IPS-18a (cell line): Measurements from ENCODE around the gene LRRC14B.

Source experiments
- H3K27ac ChIP-seq: one replicate; pipeline ENCODE4 v1.5.1; 2013; ENCODE audit warnings: low read length
- H3K27me3 ChIP-seq: one replicate; pipeline ENCODE4 v1.6.1; 2013; ENCODE audit warnings: mild to moderate bottlenecking, low read length; ENCODE audit not compliant: control insufficient read depth, insufficient read depth
- H3K36me3 ChIP-seq: one replicate; pipeline ENCODE4 v1.6.1; 2013; ENCODE audit warnings: low read depth, low read length; ENCODE audit not compliant: control insufficient read depth
- H3K4me1 ChIP-seq: one replicate; pipeline ENCODE4 v1.6.1; 2013; ENCODE audit warnings: low read depth, low read length; ENCODE audit not compliant: control insufficient read depth
- H3K4me3 ChIP-seq: one replicate; pipeline ENCODE4 v1.5.1; 2013; ENCODE audit warnings: low read length
- H3K9ac ChIP-seq: one replicate; pipeline ENCODE4 v1.6.1; 2013; ENCODE audit warnings: mild to moderate bottlenecking, low read length, moderate library complexity
- H3K9me3 ChIP-seq: one replicate; pipeline ENCODE4 v1.6.1; 2013; ENCODE audit warnings: low read depth, low read length; ENCODE audit not compliant: control insufficient read depth

The LRRC14B gene

GRCh38 chr5:191036-191948 is at the start of gene LRRC14B:
LRRC14B (plus strand) TSS chr5:191495; CDS start chr5:191539, 44 bp downstream.
- Histone ChIP-seq H3K27ac (no peak within 1 kb of the TSS), H3K27me3 (no peaks in the 10 kb centered on the region)

GRCh38 chr5:141761-142160 is 49.5 kb upstream of the LRRC14B start:
- no peaks in the 10 kb centered on the region for H3K27me3 ChIP-seq
- no peaks in the 10 kb centered on the region for H3K9me3 ChIP-seq
- H3K9ac ChIP-seq: no peak overlapping the region
- peaks cover 26% of the 10 kb centered on the region for H3K36me3 ChIP-seq
- H3K27ac ChIP-seq: no peak overlapping the region
- peaks cover 3% of the 10 kb centered on the region for H3K4me1 ChIP-seq
- no peak overlapping the region for H3K4me3 ChIP-seq

More at GRCh38 chr5:191036-191948, at the start of gene LRRC14B:
- no peaks in the 10 kb centered on the region for H3K9me3 ChIP-seq
- H3K36me3 ChIP-seq: no peaks in the 10 kb centered on the region
- H3K4me3 ChIP-seq: no peak within 1 kb of the TSS
- no peaks in the 10 kb centered on the region for H3K4me1 ChIP-seq
- no peak within 1 kb of the TSS for H3K9ac ChIP-seq

GRCh38 chr5:142246-142810 is 49.0 kb upstream of the LRRC14B start:
- no peak overlapping the region for H3K9ac ChIP-seq
- peaks cover 3% of the 10 kb centered on the region for H3K4me1 ChIP-seq
- H3K27me3 ChIP-seq: no peaks in the 10 kb centered on the region
- peaks cover 31% of the 10 kb centered on the region for H3K36me3 ChIP-seq
- H3K9me3 ChIP-seq: no peaks in the 10 kb centered on the region
- H3K27ac ChIP-seq: no peak overlapping the region
- H3K4me3 ChIP-seq: no peak overlapping the region

- H3K9me3 ChIP-seq: no peaks in the 10 kb centered on the region
- no peak overlapping the region for H3K27ac ChIP-seq
- no peak overlapping the region for H3K9ac ChIP-seq
- H3K27me3 ChIP-seq: no peaks in the 10 kb centered on the region
- H3K36me3 ChIP-seq: peaks cover 34% of the 10 kb centered on the region
- peaks cover 3% of the 10 kb centered on the region for H3K4me1 ChIP-seq
- no peak overlapping the region for H3K4me3 ChIP-seq
These were observed 48.3 kb upstream of the LRRC14B start for GRCh38 chr5:143041-143440.

- H3K9ac ChIP-seq: no peak overlapping the region
- H3K27me3 ChIP-seq: no peaks in the 10 kb centered on the region
- peaks cover 31% of the 10 kb centered on the region for H3K36me3 ChIP-seq
These were observed 46.4 kb upstream of the LRRC14B start for GRCh38 chr5:144941-145340.

DNA sequence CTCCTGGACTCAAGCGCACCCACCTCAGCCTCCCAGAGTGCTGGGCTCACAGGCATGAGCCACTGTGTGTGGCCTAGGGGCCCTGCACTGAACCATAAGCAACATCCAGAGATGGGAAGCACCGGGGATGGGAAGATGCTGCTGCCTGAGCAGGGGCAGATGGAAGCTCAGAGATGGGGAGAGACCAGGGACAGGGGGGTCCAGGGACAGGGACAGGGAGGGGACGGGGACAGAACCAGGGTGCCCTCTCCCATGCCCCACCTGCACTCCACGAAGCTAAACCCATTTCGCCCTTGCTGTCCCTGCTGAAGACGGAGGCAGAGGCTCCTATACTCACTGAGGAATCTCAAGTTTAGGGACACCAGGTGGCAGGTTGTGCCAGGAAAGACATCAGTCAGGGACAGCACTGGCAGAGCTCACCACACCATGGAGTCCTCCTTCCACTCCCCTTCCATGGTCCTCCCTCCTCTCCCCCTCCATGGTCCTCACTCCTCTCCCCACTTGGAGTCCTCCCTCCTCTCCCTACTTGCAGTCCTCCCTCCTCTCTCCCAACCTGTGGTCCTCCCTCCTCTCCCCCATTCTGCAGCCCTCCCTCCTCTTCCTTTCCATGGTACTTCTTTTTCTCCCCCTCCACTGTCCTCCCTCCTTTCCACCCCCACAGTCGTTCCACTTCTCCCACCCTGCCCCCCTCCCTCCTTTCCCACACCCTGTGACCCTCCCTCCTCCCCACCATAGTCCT is 45.5 kb upstream of the LRRC14B start:
- H3K27me3 ChIP-seq: no peaks in the 10 kb centered on the region
- no peaks in the 10 kb centered on the region for H3K9me3 ChIP-seq
- no peak overlapping the region for H3K27ac ChIP-seq
- H3K36me3 ChIP-seq: peaks cover 31% of the 10 kb centered on the region
- no peak overlapping the region for H3K9ac ChIP-seq
- no peak overlapping the region for H3K4me3 ChIP-seq
- H3K4me1 ChIP-seq: no peaks in the 10 kb centered on the region

More at GRCh38 chr5:144941-145340, 46.4 kb upstream of the LRRC14B start:
- H3K9me3 ChIP-seq: no peaks in the 10 kb centered on the region
- no peaks in the 10 kb centered on the region for H3K4me1 ChIP-seq
- H3K4me3 ChIP-seq: no peak overlapping the region
- H3K27ac ChIP-seq: no peak overlapping the region

DNA sequence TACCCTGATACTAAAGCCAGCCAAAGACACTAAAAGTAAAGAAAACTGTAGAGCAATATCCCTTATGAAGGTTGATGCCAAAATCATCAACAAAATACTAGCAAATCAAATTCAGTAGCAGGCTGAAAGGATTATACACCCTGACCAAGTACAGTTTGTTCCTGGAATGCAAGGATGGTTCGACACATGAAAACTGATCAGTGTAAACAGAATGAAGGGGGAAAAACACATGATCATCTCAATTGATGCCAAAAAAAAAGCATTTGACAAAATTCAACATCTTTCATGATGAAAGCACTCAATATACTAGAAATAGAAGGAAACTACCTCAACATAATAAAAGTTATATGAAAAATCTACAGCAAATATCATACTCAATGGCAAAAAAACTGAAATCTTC is 43.5 kb upstream of the LRRC14B start:
- H3K9ac ChIP-seq: no peak overlapping the region
- H3K4me3 ChIP-seq: no peak overlapping the region
- no peaks in the 10 kb centered on the region for H3K27me3 ChIP-seq
- no peaks in the 10 kb centered on the region for H3K4me1 ChIP-seq
- peaks cover 28% of the 10 kb centered on the region for H3K36me3 ChIP-seq
- H3K27ac ChIP-seq: no peak overlapping the region
- H3K9me3 ChIP-seq: no peaks in the 10 kb centered on the region

GRCh38 chr5:149745-150485 is 41.4 kb upstream of the LRRC14B start:
- no peaks in the 10 kb centered on the region for H3K27me3 ChIP-seq
- H3K9me3 ChIP-seq: no peaks in the 10 kb centered on the region
- peaks cover 23% of the 10 kb centered on the region for H3K36me3 ChIP-seq
- H3K4me1 ChIP-seq: no peaks in the 10 kb centered on the region
- no peak overlapping the region for H3K9ac ChIP-seq
- no peak overlapping the region for H3K27ac ChIP-seq
- H3K4me3 ChIP-seq: no peak overlapping the region

- no peaks in the 10 kb centered on the region for H3K4me1 ChIP-seq
- no peak overlapping the region for H3K4me3 ChIP-seq
- H3K27ac ChIP-seq: no peak overlapping the region
- no peaks in the 10 kb centered on the region for H3K27me3 ChIP-seq
- no peaks in the 10 kb centered on the region for H3K9me3 ChIP-seq
- peaks cover 32% of the 10 kb centered on the region for H3K36me3 ChIP-seq
- no peak overlapping the region for H3K9ac ChIP-seq
These were observed 40.5 kb upstream of the LRRC14B start for GRCh38 chr5:150746-151145.

- H3K36me3 ChIP-seq: peaks cover 41% of the 10 kb centered on the region
- no peak overlapping the region for H3K9ac ChIP-seq
- no peak overlapping the region for H3K27ac ChIP-seq
These were observed 39.2 kb upstream of the LRRC14B start for GRCh38 chr5:152077-152476.

DNA sequence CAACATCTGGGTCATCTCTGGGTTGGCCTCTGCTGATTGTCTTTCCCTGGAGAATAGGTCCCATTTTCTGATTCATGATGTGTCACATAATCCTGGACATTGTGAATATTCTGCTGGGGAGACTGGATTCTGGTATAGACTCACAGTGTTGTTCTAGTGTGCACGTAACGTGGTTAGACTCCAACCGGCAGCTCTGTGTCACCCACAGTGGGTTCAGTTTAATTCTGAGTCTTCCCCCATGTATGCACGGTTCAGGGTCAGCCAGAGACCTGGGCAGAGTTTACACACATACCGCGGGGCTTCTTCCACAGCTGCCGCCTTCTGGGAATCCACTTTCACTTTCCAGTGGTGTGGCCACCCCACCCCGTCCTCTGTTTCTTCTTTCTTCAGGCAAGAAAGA is 38.0 kb upstream of the LRRC14B start:
- Histone ChIP-seq H3K9me3 (no peaks in the 10 kb centered on the region), H3K4me3 (no peak overlapping the region), H3K27me3 (no peaks in the 10 kb centered on the region), H3K36me3 (peaks cover 42% of the 10 kb centered on the region), H3K4me1 (no peaks in the 10 kb centered on the region), H3K9ac (no peak overlapping the region), H3K27ac (no peak overlapping the region)

More at GRCh38 chr5:152077-152476, 39.2 kb upstream of the LRRC14B start:
- Histone ChIP-seq H3K9me3 (no peaks in the 10 kb centered on the region), H3K4me1 (no peaks in the 10 kb centered on the region), H3K4me3 (no peak overlapping the region), H3K27me3 (no peaks in the 10 kb centered on the region)
